GM21515 (cell line): Measurements from ENCODE around the gene CXCR5.

ENCODE experiments used
- ATAC-seq: cut with Tn5 transposase; IDR thresholded peaks from one replicate; pipeline ENCODE4 v1.9.1; 2021; ENCODE audit not compliant: unreplicated experiment

The CXCR5 gene

GRCh38 chr11:118897721-118898310, 14.1 kb downstream of the CXCR5 start:
- no peak for ATAC-seq

GRCh38 chr11:118898400-118899295, 15.0 kb downstream of the CXCR5 start:
- no peak for ATAC-seq

- ATAC-seq, result no peak
Observed at GRCh38 chr11:118899296-118899688, 15.6 kb downstream of the CXCR5 start.

GRCh38 chr11:118899706-118900360, 16.1 kb downstream of the CXCR5 start:
- no peak for ATAC-seq

GRCh38 chr11:118900535-118901384, 17.1 kb downstream of the CXCR5 start:
- no peak for ATAC-seq

- ATAC-seq, result no peak
Observed at GRCh38 chr11:118901494-118902335, 18.0 kb downstream of the CXCR5 start.

- ATAC-seq, result no peak
Observed at GRCh38 chr11:118902336-118903203, 18.9 kb downstream of the CXCR5 start.

- no peak for ATAC-seq
Observed at GRCh38 chr11:118903204-118904015, 19.7 kb downstream of the CXCR5 start.

- no peak for ATAC-seq
Observed at GRCh38 chr11:118907051-118908042, 23.7 kb downstream of the CXCR5 start.

GRCh38 chr11:118908264-118908663, 24.6 kb downstream of the CXCR5 start:
- no peak for ATAC-seq

- ATAC-seq, result no peak
Observed at GRCh38 chr11:118908901-118909618, 25.4 kb downstream of the CXCR5 start.

GRCh38 chr11:118909619-118910308, 26.1 kb downstream of the CXCR5 start:
- no peak for ATAC-seq

GRCh38 chr11:118910309-118911112, 26.8 kb downstream of the CXCR5 start:
- no peak for ATAC-seq

- no peak for ATAC-seq
Observed at GRCh38 chr11:118911113-118911879, 27.6 kb downstream of the CXCR5 start.
